Retinal pigment epithelial cell (primary cell): ENCODE data around the gene SLC66A3.

Experiments used
- DNase-seq: peaks from one replicate; pipeline ENCODE4 v3.0.0-alpha.2; 2010; ENCODE audit warnings: low read depth
- H3K4me3 ChIP-seq: 2 replicates; pipeline ENCODE4 v1.5.1; 2011; ENCODE audit warnings: mild to moderate bottlenecking, low read length, control low read depth, moderate library complexity
- CTCF ChIP-seq: conservative IDR thresholded peaks from 2 replicates; pipeline ENCODE4 v1.5.1; 2011; ENCODE audit warnings: low read depth, low read length, control low read depth, inconsistent platforms

The SLC66A3 gene

GRCh38 chr2:11122380-11122779 lies 32.9 kb upstream of the SLC66A3 start:
- no peak for TF ChIP-seq CTCF

GRCh38 chr2:11123001-11123809 lies 32.1 kb upstream of the SLC66A3 start:
- H3K4me3 ChIP-seq: no peak overlapping the region
- TF ChIP-seq CTCF: no peak
- DNase-seq: no peak

More at GRCh38 chr2:11122380-11122779, 32.9 kb upstream of the SLC66A3 start:
- no peak overlapping the region for H3K4me3 ChIP-seq
- no peak for DNase-seq

- peak; percentile 97 for TF ChIP-seq CTCF
- H3K4me3 ChIP-seq: no peak overlapping the region
- DNase-seq: no peak
Measured at GRCh38 chr2:11123856-11124759, 31.2 kb upstream of the SLC66A3 start.

GRCh38 chr2:11124760-11125068 lies 30.6 kb upstream of the SLC66A3 start:
- no peak overlapping the region for H3K4me3 ChIP-seq
- no peak for DNase-seq
- TF ChIP-seq CTCF: no peak

- no peak overlapping the region for H3K4me3 ChIP-seq
- DNase-seq: no peak
- TF ChIP-seq CTCF: no peak
Measured at GRCh38 chr2:11127761-11128160, 27.5 kb upstream of the SLC66A3 start.

- no peak overlapping the region for H3K4me3 ChIP-seq
- no peak for DNase-seq
- TF ChIP-seq CTCF: no peak
Measured at GRCh38 chr2:11128243-11128951, 26.9 kb upstream of the SLC66A3 start.
